WTC11 (cell line): ENCODE results near the gene CTCFL. TPM values are rescaled to one million over a fixed set of nuclear protein-coding genes. Genes with fewer than 3 reads are reported as not detected.

Experiments used
- ATAC-seq: fragments of 200-7000 bp; cut with Tn5 transposase; 2 replicates; pipeline ENCODE4 v1.10.0; 2021; ENCODE audit warnings: mild to moderate bottlenecking, moderate library complexity
- CTCF ChIA-PET: fragments of 300-600 bp; sonication (Branson Sonifier 250); formaldehyde crosslinking; loops from one replicate; lab custom pipeline; 2021; ENCODE audit warnings: antibody characterized with exemption; lab: Charles Lee
- POLR2A ChIA-PET: fragments of 350-600 bp; sonication (Branson Sonifier 250); formaldehyde crosslinking; loops from one replicate; lab custom pipeline; 2021; ENCODE audit warnings: antibody characterized with exemption; lab: Charles Lee
- DNase-seq: peaks from one replicate; pipeline ENCODE4 v3.0.0; 2021; ENCODE audit warnings: low spot score
- H3K27ac Mint-ChIP-seq: 2 replicates; pipeline ENCODE4 v1.8.0; 2021; ENCODE audit warnings: mixed read lengths
- H3K27me3 Mint-ChIP-seq: 2 replicates; pipeline ENCODE4 v1.8.0; 2021; ENCODE audit warnings: low read depth, mild to moderate bottlenecking, moderate library complexity, mixed read lengths
- H3K36me3 Mint-ChIP-seq: 2 replicates; pipeline ENCODE4 v1.8.0; 2021; ENCODE audit warnings: mixed read lengths
- H3K4me1 Mint-ChIP-seq: 2 replicates; pipeline ENCODE4 v1.8.0; 2022; ENCODE audit warnings: mixed read lengths
- H3K4me3 Mint-ChIP-seq: 2 replicates; pipeline ENCODE4 v1.8.0; 2021; ENCODE audit warnings: mild to moderate bottlenecking, moderate library complexity, mixed read lengths
- H3K9me3 Mint-ChIP-seq: 2 replicates; pipeline ENCODE4 v1.8.0; 2021; ENCODE audit warnings: mixed read lengths
- ATF6 ChIP-seq: sonication (generic); formaldehyde crosslinking; IDR thresholded peaks from 2 replicates; pipeline ENCODE4 v1.8.1; 2023; ENCODE audit warnings: mild to moderate bottlenecking, missing genetic modification reagents
- CBFB ChIP-seq: sonication (generic); formaldehyde crosslinking; IDR thresholded peaks from 2 replicates; pipeline ENCODE4 v1.8.1; 2022; ENCODE audit warnings: mild to moderate bottlenecking, low read depth, missing genetic modification reagents
- ELF4 ChIP-seq: sonication (generic); formaldehyde crosslinking; IDR thresholded peaks from 2 replicates; pipeline ENCODE4 v1.8.1; 2022; ENCODE audit warnings: low read depth, mild to moderate bottlenecking, moderate library complexity, missing genetic modification reagents
- FOXK1 ChIP-seq: sonication (generic); formaldehyde crosslinking; IDR thresholded peaks from 2 replicates; pipeline ENCODE4 v1.8.0; 2022; ENCODE audit warnings: mild to moderate bottlenecking, moderate library complexity, missing genetic modification reagents
- PREB ChIP-seq: sonication (generic); formaldehyde crosslinking; IDR thresholded peaks from 2 replicates; pipeline ENCODE4 v1.8.1; 2022; ENCODE audit warnings: mild to moderate bottlenecking, missing genetic modification reagents, moderate library complexity, borderline replicate concordance
- RORB ChIP-seq: fragments of 250-450 bp; sonication (Bioruptor Pico); IDR thresholded peaks from 2 replicates; pipeline ENCODE4 v1.9.0; 2021; ENCODE audit warnings: mild to moderate bottlenecking
- SMAD3 ChIP-seq: sonication (generic); formaldehyde crosslinking; IDR thresholded peaks from 2 replicates; pipeline ENCODE4 v1.8.0; 2022; ENCODE audit warnings: missing genetic modification reagents, mild to moderate bottlenecking, borderline replicate concordance
- TCF7 ChIP-seq: sonication (generic); formaldehyde crosslinking; IDR thresholded peaks from 2 replicates; pipeline ENCODE4 v1.8.0; 2022; ENCODE audit warnings: mild to moderate bottlenecking, low read depth, missing genetic modification reagents, moderate library complexity
- ZBTB21 ChIP-seq: sonication (generic); formaldehyde crosslinking; IDR thresholded peaks from 2 replicates; pipeline ENCODE4 v1.8.1; 2023; ENCODE audit warnings: mild to moderate bottlenecking, missing genetic modification reagents, borderline replicate concordance
- ZNF219 ChIP-seq: sonication (generic); formaldehyde crosslinking; IDR thresholded peaks from 2 replicates; pipeline ENCODE4 v1.8.0; 2023; ENCODE audit warnings: missing genetic modification reagents, mild to moderate bottlenecking, borderline replicate concordance
- ZNF317 ChIP-seq: sonication (generic); formaldehyde crosslinking; IDR thresholded peaks from 2 replicates; pipeline ENCODE4 v1.8.1; 2023; ENCODE audit warnings: low read depth, mild to moderate bottlenecking, moderate library complexity, missing genetic modification reagents, borderline replicate concordance
- ZNF396 ChIP-seq: fragments of 250-450 bp; sonication (Bioruptor Pico); IDR thresholded peaks from 2 replicates; pipeline ENCODE4 v1.8.0; 2021; ENCODE audit warnings: mild to moderate bottlenecking, moderate library complexity, borderline replicate concordance
- total RNA-seq: library from RNA; stranded (reverse); gene quantifications from 3 replicates; pipeline ENCODE4 v1.2.3, GENCODE V29; 2021
- TF ChIP-seq, protein P1 (sequence below): sonication (generic); formaldehyde crosslinking; IDR thresholded peaks from 2 replicates; pipeline ENCODE4 v1.8.0; 2022; ENCODE audit warnings: mild to moderate bottlenecking, missing genetic modification reagents
- TF ChIP-seq, protein P2 (sequence below): sonication (generic); formaldehyde crosslinking; conservative IDR thresholded peaks from 2 replicates; pipeline ENCODE4 v1.8.1; 2023; ENCODE audit warnings: mild to moderate bottlenecking, low read depth, missing genetic modification reagents, moderate library complexity

Gene CTCFL
- total RNA-seq, 1 experiment from 2014 or later: 0.70 TPM

DNA sequence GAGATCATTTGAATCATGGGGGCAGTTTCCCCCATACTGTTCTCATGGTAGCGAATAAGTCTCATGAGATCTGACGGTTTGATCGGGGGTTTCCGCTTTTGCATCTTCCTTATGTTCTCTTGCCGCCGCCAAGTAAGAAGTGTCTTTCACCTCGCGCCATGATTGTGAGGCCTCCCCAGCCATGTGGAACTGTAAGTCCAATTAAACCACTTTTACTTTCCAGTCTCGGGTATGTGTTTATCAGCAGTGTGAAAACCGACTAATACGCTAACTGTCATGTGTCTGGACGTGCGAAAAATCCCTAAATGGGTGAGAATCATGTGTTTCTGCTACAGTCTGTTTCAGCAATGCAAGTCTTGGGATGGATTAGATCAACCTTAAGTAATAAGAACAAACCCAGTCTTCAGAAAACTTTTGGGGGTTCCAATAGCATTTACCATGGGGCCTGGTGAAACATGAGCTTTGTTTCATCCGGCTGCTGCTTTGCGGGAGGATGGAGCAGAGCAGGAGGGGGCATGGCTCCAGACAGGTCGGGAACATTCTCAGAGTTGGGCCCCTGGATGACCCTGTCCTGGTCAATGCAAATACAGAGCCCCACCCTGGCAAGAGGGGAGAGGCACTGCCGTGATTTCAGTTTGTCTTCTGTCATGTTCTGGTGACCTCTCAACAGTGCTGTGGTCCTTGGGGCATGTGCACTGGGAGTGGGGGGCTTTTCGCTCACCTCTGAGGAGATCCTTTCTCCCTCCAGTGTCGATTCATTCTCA lies 41.5 kb downstream of the CTCFL start:
- H3K36me3 Mint-ChIP-seq: no peaks in the 10 kb centered on the region
- TF ChIP-seq, protein P1, sequence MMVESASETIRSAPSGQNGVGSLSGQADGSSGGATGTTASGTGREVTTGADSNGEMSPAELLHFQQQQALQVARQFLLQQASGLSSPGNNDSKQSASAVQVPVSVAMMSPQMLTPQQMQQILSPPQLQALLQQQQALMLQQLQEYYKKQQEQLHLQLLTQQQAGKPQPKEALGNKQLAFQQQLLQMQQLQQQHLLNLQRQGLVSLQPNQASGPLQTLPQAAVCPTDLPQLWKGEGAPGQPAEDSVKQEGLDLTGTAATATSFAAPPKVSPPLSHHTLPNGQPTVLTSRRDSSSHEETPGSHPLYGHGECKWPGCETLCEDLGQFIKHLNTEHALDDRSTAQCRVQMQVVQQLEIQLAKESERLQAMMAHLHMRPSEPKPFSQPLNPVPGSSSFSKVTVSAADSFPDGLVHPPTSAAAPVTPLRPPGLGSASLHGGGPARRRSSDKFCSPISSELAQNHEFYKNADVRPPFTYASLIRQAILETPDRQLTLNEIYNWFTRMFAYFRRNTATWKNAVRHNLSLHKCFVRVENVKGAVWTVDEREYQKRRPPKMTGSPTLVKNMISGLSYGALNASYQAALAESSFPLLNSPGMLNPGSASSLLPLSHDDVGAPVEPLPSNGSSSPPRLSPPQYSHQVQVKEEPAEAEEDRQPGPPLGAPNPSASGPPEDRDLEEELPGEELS: no peak
- no peak for DNase-seq
- ChIA-PET POLR2A (interaction anchor here (1.4 kb wide), 1 partner anchor 28 kb away, joined by 3 read pairs; no protein-coding TSS in a partner anchor), CTCF (interaction anchor here (1.0 to 1.4 kb wide), 3 partner anchors 10 to 92 kb away, joined by 3 read pairs; partner anchors contain the start of gene RBM38)
- peaks cover 34% of the 10 kb centered on the region for H3K4me1 Mint-ChIP-seq
- H3K9me3 Mint-ChIP-seq: peaks cover 4% of the 10 kb centered on the region; the same call in 1 of the 2 replicates
- H3K4me3 Mint-ChIP-seq: no peak overlapping the region
- no peak overlapping the region for H3K27ac Mint-ChIP-seq
- H3K27me3 Mint-ChIP-seq: no peaks in the 10 kb centered on the region
- no peak for ATAC-seq

DNA sequence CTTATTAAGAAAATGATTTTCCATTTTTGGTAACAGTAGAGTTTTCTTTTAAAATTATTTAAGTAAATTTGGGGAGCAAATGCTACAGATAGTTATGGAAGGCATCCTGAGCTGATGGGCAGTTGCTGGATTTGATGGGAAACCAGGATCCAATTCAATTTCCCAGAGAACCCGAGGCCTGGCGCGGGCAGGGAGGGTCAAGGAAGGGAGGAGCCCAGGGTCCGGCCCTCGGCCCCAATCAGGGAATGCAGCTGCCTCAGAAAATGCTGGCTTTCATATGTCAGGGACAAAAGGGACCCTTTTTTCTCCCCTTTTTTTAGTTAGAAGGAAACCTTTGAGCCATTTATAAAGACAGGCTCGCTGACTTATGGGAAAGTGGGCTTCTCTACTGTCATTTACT lies 42.1 kb downstream of the CTCFL start:
- no peak for TF ChIP-seq RORB (CRISPR knock-in tag)
- TF ChIP-seq FOXK1 (CRISPR knock-in tag): no peak
- no peak for TF ChIP-seq ATF6 (CRISPR knock-in tag)
- TF ChIP-seq CBFB (CRISPR knock-in tag): no peak
- TF ChIP-seq ZNF317 (CRISPR knock-in tag): no peak
- no peak for TF ChIP-seq PREB (CRISPR knock-in tag)
- TF ChIP-seq ELF4 (CRISPR knock-in tag): no peak
- TF ChIP-seq, protein P2, sequence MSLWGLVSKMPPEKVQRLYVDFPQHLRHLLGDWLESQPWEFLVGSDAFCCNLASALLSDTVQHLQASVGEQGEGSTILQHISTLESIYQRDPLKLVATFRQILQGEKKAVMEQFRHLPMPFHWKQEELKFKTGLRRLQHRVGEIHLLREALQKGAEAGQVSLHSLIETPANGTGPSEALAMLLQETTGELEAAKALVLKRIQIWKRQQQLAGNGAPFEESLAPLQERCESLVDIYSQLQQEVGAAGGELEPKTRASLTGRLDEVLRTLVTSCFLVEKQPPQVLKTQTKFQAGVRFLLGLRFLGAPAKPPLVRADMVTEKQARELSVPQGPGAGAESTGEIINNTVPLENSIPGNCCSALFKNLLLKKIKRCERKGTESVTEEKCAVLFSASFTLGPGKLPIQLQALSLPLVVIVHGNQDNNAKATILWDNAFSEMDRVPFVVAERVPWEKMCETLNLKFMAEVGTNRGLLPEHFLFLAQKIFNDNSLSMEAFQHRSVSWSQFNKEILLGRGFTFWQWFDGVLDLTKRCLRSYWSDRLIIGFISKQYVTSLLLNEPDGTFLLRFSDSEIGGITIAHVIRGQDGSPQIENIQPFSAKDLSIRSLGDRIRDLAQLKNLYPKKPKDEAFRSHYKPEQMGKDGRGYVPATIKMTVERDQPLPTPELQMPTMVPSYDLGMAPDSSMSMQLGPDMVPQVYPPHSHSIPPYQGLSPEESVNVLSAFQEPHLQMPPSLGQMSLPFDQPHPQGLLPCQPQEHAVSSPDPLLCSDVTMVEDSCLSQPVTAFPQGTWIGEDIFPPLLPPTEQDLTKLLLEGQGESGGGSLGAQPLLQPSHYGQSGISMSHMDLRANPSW: no peak
- TF ChIP-seq ZNF219 (CRISPR knock-in tag): no peak
- TF ChIP-seq ZBTB21 (CRISPR knock-in tag): no peak
- TF ChIP-seq SMAD3: no peak
- TF ChIP-seq ZNF396: no peak
- no peak for TF ChIP-seq TCF7 (CRISPR knock-in tag)
- H3K27ac Mint-ChIP-seq: no peak overlapping the region
- peaks cover 4% of the 10 kb centered on the region; the same call in 1 of the 2 replicates for H3K9me3 Mint-ChIP-seq
- peaks cover 40% of the 10 kb centered on the region for H3K4me1 Mint-ChIP-seq
- no peak overlapping the region for H3K4me3 Mint-ChIP-seq
- ATAC-seq (no peak), DNase-seq (no peak)
- ChIA-PET POLR2A (interaction anchor here (1.4 kb wide), 1 partner anchor 28 kb away, joined by 3 read pairs; no protein-coding TSS in a partner anchor), CTCF (interaction anchor here (1.0 to 2.1 kb wide), 6 partner anchors 10 to 99 kb away, joined by 3 to 11 read pairs (median 4); partner anchors contain the start of gene RBM38)
- no peaks in the 10 kb centered on the region for H3K36me3 Mint-ChIP-seq
- no peaks in the 10 kb centered on the region for H3K27me3 Mint-ChIP-seq
